HepG2 (cell line): ENCODE measurements around the gene GGT1. TPM values are rescaled to one million over a fixed set of nuclear protein-coding genes. Genes with fewer than 3 reads are reported as not detected.
A peak's percentile ranks its signal among the peaks of the same experiment; 100 is the strongest.

Source experiments
- ARID5B ChIP-seq: IDR thresholded peaks from 2 replicates; pipeline ENCODE4 v1.4.0; 2020; ENCODE audit warnings: mild to moderate bottlenecking, missing genetic modification reagents
- CBX2 ChIP-seq, 2 experiments: fragments of 200-600 bp in 1 of 2; sonication (generic); formaldehyde crosslinking in 1 of 2; IDR thresholded peaks; 2 replicates each; pipeline versions ENCODE4 v1.7.0 to v1.8.1; 2018 to 2022; ENCODE audit warnings: low read depth in 2 of 2, low read length in 1 of 2, mild to moderate bottlenecking in 1 of 2, missing genetic modification reagents in 1 of 2
- DRAP1 ChIP-seq: IDR thresholded peaks from 2 replicates; pipeline ENCODE4 v1.6.1; 2016; ENCODE audit warnings: missing genetic modification reagents, missing compliant biosample characterization
- FOXK1 ChIP-seq: sonication (generic); formaldehyde crosslinking; IDR thresholded peaks from 2 replicates; pipeline ENCODE4 v1.4.0; 2020; ENCODE audit warnings: low read depth, missing genetic modification reagents, borderline replicate concordance
- MTA1 ChIP-seq: sonication (generic); formaldehyde crosslinking; IDR thresholded peaks from 2 replicates; pipeline ENCODE4 v1.4.0; 2020; ENCODE audit warnings: missing genetic modification reagents, mild to moderate bottlenecking, borderline replicate concordance
- PBX3 ChIP-seq: sonication (generic); formaldehyde crosslinking; IDR thresholded peaks from 2 replicates; pipeline ENCODE4 v1.8.1; 2023; ENCODE audit warnings: missing genetic modification reagents, inconsistent platforms, borderline replicate concordance
- REXO4 ChIP-seq: sonication (generic); formaldehyde crosslinking; IDR thresholded peaks from 2 replicates; pipeline ENCODE4 v1.8.0; 2022; ENCODE audit warnings: missing genetic modification reagents, mild to moderate bottlenecking, borderline replicate concordance
- SALL1 ChIP-seq: sonication (generic); formaldehyde crosslinking; IDR thresholded peaks from 2 replicates; pipeline ENCODE4 v1.8.0; 2022; ENCODE audit warnings: mild to moderate bottlenecking, missing genetic modification reagents
- ZBED4 ChIP-seq: sonication (generic); formaldehyde crosslinking; IDR thresholded peaks from 2 replicates; pipeline ENCODE4 v1.4.0; 2020; ENCODE audit warnings: missing genetic modification reagents, borderline replicate concordance
- ZBTB39 ChIP-seq: sonication (generic); formaldehyde crosslinking; IDR thresholded peaks from 2 replicates; pipeline ENCODE4 v1.5.0; 2020; ENCODE audit warnings: missing genetic modification reagents
- ZGPAT ChIP-seq: IDR thresholded peaks from 2 replicates; pipeline ENCODE4 v1.6.1; 2016; ENCODE audit warnings: mild to moderate bottlenecking
- polyA plus RNA-seq, 8 experiments: library from polyadenylated mRNA; depleted of rRNA in 3 of 8; stranded (reverse) in 7 of 8; unstranded in 1 of 8; fragments of >200 nt; fragmentation: Illumina TruSeq in 4 of 8; extraction: Trizol in 4 of 8; gene quantifications; 2 replicates each; pipeline versions ENCODE4 v1.2.1 to v1.2.3, GENCODE V29; 2011 to 2016; ENCODE audit warnings: low read depth in 4 of 8, missing spikeins in 1 of 8, mixed read lengths in 1 of 8; ENCODE audit not compliant: insufficient read depth in 1 of 8
- total RNA-seq, 5 experiments: library from RNA; depleted of rRNA; stranded (reverse); fragments of >200 nt; fragmentation: Illumina TruSeq; extraction: Trizol; gene quantifications; 2 replicates each; pipeline ENCODE4 v1.2.3, GENCODE V29; 2016; ENCODE audit warnings: low read depth in 1 of 5

Gene GGT1
- total and polyA plus RNA-seq, 2 of the 13 experiments (the other 11 are each of a cell fraction or from before 2014, with no cell fraction given), result 29.9 to 103 TPM

- TF ChIP-seq ARID5B (CRISPR knock-in tag) (peak; percentile 61), MTA1 (CRISPR knock-in tag) (peak; percentile 91; the same call in 1 of the 2 replicates), ZGPAT (peak; percentile 51; the same call in 1 of the 2 replicates), ZBED4 (CRISPR knock-in tag) (peak; percentile 85; the same call in 1 of the 2 replicates), FOXK1 (CRISPR knock-in tag) (peak; percentile 30; the same call in 1 of the 2 replicates), CBX2 (IDR thresholded peaks at IDR 0.05; ENCODE audit: low read depth, low read length) (no peak), CBX2 (CRISPR knock-in tag; IDR thresholded peaks at IDR 0.05; ENCODE audit: low read depth) (no peak), SALL1 (CRISPR knock-in tag) (peak; percentile 71; the same call in 1 of the 2 replicates), ZBTB39 (CRISPR knock-in tag) (no peak), DRAP1 (CRISPR knock-in tag) (peak; percentile 85), PBX3 (CRISPR knock-in tag) (no peak), REXO4 (no peak)
Observed at GRCh38 chr22:24601217-24602104, 1.5 kb upstream of the GGT1 start (continued).
